Stomach smooth muscle (tissue), 2 donors: ENCODE measurements around the gene PKD2L1.
A peak's percentile ranks its signal among the peaks of the same experiment; 100 is the strongest.
"Not testable (repeated sequence)": the region's sequence is repeated elsewhere in the genome, so short reads cannot be mapped to it uniquely, and the experiment has no call there.

Experiments used
- H3K27ac ChIP-seq: one replicate; pipeline ENCODE4 v1.7.0; 2013; ENCODE audit warnings: mild to moderate bottlenecking, low read length, inconsistent platforms
- H3K27me3 ChIP-seq, 2 donors: one replicate each; pipeline ENCODE4 v1.7.0; 2013; ENCODE audit warnings: low read length in 2 of 2; ENCODE audit not compliant: insufficient read depth in 2 of 2, control insufficient read depth in 1 of 2
- H3K36me3 ChIP-seq, 2 donors: one replicate each; pipeline ENCODE4 v1.7.0; 2013; ENCODE audit warnings: low read length in 2 of 2; ENCODE audit not compliant: control insufficient read depth in 2 of 2, insufficient read depth in 2 of 2
- H3K4me1 ChIP-seq: one replicate; pipeline ENCODE4 v1.7.0; 2013; ENCODE audit warnings: low read length; ENCODE audit not compliant: control insufficient read depth, insufficient read depth
- H3K4me3 ChIP-seq, 2 donors: one replicate each; pipeline ENCODE4 v1.7.0; 2013; ENCODE audit warnings: low read length in 2 of 2
- H3K9ac ChIP-seq, 2 donors: one replicate each; pipeline ENCODE4 v1.7.0; 2013; ENCODE audit warnings: low read length in 2 of 2, mild to moderate bottlenecking in 1 of 2
- H3K9me3 ChIP-seq, 2 donors: one replicate each; pipeline ENCODE4 v1.7.0; 2013; ENCODE audit warnings: low read length in 2 of 2; ENCODE audit not compliant: control insufficient read depth in 2 of 2
- donor health status: healthy.
- donor health status: Pancreatic carcinoma.

The PKD2L1 gene

DNA sequence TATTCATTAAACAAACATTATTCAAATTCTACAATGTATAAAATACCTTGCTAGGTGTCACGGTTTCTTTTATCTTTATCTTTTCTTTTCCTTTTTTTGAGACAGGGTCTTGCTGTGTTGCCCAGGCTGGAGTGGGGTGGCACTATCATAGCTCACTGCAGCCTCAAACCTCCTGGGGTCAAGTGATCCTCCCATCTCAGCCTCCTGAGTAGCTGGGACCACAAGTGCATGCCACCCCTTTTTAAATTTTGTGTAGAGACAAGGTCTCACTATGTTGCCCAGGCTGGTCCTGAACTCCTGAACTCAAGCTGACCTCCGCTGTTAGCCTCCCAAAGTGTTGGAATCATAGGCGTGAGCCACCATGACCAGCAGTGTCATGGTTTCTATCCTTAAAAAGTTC lies 25.6 kb downstream of the PKD2L1 start:
- Histone ChIP-seq H3K9ac (no peak overlapping the region), H3K36me3 (no peaks in the 10 kb centered on the region), H3K27me3 (peaks cover 9 to 17% of the 10 kb centered on the region in 2 donors), H3K9me3 (peaks cover 0 to 3% of the 10 kb centered on the region in 2 donors), H3K4me1 (no peaks in the 10 kb centered on the region), H3K27ac (no peak overlapping the region), H3K4me3 (no peak overlapping the region)

DNA sequence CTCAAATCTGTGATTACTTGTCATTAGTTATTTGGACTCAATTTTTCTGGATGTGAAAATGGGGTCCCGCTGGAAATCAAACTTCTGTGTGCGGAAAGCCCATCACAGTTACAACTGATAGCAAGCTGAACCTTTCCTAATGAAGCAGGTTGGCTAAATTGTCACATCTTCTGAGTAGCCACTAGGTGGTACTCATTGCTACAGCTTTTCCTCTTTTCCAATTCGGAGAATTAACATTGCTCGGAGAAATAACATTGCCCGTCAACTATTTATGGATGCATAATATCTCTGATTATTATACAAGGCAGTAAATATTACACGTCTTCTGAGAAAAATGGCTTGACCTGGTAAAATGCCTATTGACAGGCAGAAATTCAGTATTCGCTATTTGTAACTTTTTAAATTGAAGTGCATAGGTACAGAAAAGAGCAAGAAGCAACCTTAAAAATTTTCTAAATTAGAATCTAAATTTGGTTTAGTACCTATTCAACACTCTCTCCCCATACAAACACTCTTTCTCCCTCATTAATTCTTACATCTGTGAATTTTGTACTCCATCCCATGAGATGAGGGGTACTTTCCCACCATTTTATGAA lies 26.2 kb downstream of the PKD2L1 start:
- no peak overlapping the region for H3K9ac ChIP-seq
- H3K4me1 ChIP-seq, result no peaks in the 10 kb centered on the region
- H3K4me3 ChIP-seq, result no peak overlapping the region
- no peaks in the 10 kb centered on the region for H3K36me3 ChIP-seq
- peaks cover 9 to 17% of the 10 kb centered on the region in 2 donors for H3K27me3 ChIP-seq
- H3K9me3 ChIP-seq, result peaks cover 0 to 3% of the 10 kb centered on the region in 2 donors
- H3K27ac ChIP-seq, result no peak overlapping the region

DNA sequence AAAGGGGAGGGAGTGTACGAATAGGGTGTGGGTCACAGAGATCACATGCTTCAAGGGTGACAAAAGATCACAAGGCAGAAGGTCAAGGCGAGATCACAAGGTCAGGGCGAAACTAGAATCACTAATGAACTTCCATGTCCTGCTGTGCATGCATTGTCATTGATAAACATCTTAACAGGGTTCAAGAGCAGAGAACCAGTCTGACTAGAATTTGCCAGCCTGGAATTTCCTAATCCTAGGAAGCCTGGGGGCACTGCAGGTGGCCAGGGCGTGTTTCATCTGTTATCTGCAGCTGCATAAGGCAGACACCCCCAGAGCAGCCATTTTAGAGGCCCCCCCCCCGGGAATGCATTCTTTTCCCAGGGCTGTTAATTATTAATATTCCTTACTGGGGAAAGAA lies 28.9 kb downstream of the PKD2L1 start:
- not testable (repeated sequence) for H3K4me3 ChIP-seq, H3K4me1 ChIP-seq, H3K9ac ChIP-seq, H3K36me3 ChIP-seq, H3K27ac ChIP-seq, H3K9me3 ChIP-seq
- peaks cover 9 to 15% of the 10 kb centered on the region in 2 donors for H3K27me3 ChIP-seq

DNA sequence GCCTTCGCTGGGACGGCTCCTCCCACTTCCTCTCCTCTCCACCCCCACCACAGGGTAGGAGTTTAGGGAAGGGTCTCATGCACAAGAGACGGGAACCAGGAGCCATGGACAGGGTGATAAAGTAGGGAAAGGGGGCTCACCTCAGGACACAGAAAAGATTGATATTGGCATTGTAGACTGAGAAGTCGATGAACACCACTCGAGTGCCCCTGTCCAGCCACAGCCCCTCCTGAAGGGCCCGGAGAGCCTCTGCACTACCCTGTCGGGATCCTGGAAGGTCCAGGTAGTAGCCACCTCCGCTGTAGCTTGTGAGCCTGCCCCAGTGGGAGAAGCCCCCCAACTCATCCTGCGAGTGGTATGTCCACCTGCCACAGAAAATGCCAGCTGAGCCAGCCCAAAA lies 32.8 kb downstream of the PKD2L1 start:
- no peaks in the 10 kb centered on the region for H3K36me3 ChIP-seq
- no peak overlapping the region for H3K27ac ChIP-seq
- no peaks in the 10 kb centered on the region for H3K4me1 ChIP-seq
- H3K9me3 ChIP-seq, result peaks cover 0 to 3% of the 10 kb centered on the region in 2 donors
- no peak overlapping the region for H3K9ac ChIP-seq
- no peak overlapping the region for H3K4me3 ChIP-seq
- H3K27me3 ChIP-seq, result peaks cover 0 to 14% of the 10 kb centered on the region in 2 donors

DNA sequence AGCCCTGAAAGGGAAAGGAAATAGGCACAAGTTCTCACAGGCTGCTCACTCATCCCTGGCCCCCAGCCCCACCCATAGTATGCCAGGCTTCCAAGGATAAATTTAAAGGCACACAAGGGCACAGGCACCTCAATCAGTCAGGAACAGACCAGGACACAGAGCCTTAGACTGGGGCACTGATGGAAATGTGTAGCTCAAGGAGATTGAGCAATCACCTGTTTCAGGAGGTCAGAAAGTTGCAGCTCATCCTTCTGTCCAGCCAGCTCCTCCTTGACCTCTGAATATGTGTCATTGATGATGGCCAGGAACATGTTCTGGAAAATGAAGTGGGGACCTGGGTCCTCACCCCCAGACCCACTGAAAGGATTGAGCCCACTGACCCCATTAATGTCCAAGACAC lies 37.0 kb downstream of the PKD2L1 start:
- H3K9ac ChIP-seq, result no peak overlapping the region
- no peaks in the 10 kb centered on the region for H3K36me3 ChIP-seq
- no peaks in the 10 kb centered on the region for H3K4me1 ChIP-seq
- H3K4me3 ChIP-seq, result no peak overlapping the region
- peaks cover 0 to 10% of the 10 kb centered on the region in 2 donors for H3K27me3 ChIP-seq
- H3K9me3 ChIP-seq, result no peaks in the 10 kb centered on the region
- H3K27ac ChIP-seq, result no peak overlapping the region

DNA sequence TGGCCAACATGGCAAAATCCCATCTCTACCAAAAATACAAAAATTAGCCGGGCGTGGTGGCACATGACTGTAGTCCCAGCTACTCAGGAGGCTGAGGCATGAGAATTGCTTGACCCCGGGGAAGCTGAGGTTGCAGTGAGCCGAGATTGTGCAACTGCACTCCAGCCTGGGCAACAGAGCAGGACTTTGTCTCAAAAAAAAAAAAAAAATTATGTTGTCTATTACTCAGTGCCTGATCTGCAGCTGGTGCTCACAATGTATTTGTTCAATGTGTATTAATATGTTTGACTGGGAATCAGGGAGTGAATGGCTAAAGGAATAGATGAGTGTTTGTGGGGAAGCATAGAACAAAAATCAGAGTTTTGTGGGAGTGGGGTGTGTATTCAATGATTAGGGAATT lies 37.7 kb downstream of the PKD2L1 start:
- H3K9ac ChIP-seq, H3K9me3 ChIP-seq, H3K4me3 ChIP-seq, H3K27ac ChIP-seq, H3K27me3 ChIP-seq, H3K4me1 ChIP-seq, H3K36me3 ChIP-seq: not testable (repeated sequence)

DNA sequence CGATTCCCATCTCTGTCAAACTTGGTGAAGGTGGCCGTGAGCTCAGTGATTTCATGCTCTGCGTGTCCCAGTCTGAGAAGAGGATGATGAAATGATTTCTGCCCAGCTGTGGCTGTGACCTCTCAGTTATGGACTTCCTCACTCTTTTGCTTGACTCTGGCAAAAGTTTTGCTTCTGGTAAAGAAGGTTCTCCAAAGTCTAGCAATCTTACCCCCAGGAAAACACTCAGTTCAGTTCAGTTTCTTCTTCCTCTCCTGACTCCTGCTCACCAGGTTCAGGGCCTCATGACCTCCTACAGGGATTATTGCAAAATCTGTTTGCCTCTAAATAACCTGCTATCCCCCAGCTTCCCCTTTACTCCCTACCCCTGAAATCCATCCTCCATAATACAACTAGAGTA lies 38.7 kb downstream of the PKD2L1 start:
- Histone ChIP-seq H3K4me1 (peaks cover 3% of the 10 kb centered on the region), H3K27me3 (peaks cover 0 to 10% of the 10 kb centered on the region in 2 donors), H3K9ac (no peak overlapping the region), H3K27ac (no peak overlapping the region), H3K36me3 (no peaks in the 10 kb centered on the region), H3K9me3 (no peaks in the 10 kb centered on the region), H3K4me3 (no peak overlapping the region)

DNA sequence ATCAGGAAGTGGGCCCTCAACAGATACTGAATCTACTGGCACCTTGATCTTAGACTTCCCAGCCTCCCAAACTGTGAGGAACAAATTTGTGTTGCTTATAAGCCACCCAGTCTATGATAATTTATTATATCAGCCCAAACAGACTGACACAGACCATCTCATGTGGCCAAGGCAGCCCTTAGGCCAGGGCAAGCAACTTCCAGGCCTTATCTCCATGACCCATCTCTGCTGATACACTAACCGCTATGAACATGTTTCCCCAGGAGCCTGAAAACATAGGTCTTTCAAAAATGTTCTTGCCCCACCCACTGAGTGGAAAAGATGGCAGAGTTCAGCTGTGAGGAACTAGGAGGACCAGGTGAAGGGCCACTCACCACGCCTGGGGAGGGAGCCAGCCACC lies 40.4 kb downstream of the PKD2L1 start:
- Histone ChIP-seq H3K36me3 (no peaks in the 10 kb centered on the region), H3K9me3 (no peaks in the 10 kb centered on the region), H3K27ac (no peak overlapping the region), H3K27me3 (peaks cover 0 to 5% of the 10 kb centered on the region in 2 donors), H3K4me3 (no peak overlapping the region), H3K9ac (no peak overlapping the region), H3K4me1 (peaks cover 9% of the 10 kb centered on the region)

DNA sequence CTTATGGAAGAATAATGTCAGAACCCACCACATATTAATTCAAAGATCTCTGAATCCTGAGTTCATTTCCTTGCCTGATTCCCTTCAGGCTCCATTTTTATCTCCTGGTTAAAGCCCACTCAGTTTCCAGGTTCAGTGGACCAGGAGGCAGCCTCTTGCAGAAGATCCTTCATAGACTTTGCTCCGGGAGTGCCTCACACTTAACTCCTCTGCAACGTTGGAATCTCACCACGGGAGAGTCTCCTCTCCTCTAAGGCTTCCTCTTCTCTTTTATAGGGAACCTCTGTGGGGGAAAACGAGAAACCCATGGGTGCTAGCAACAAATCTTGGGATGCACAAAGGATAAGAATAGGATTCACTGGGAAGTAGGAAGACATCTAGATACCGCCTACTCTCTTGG lies 41.8 kb downstream of the PKD2L1 start:
- no peak overlapping the region for H3K4me3 ChIP-seq
- peaks cover 9% of the 10 kb centered on the region for H3K4me1 ChIP-seq
- no peak overlapping the region for H3K9ac ChIP-seq
- H3K27ac ChIP-seq, result no peak overlapping the region
- H3K36me3 ChIP-seq, result peaks cover 0 to 4% of the 10 kb centered on the region in 2 donors
- no peaks in the 10 kb centered on the region for H3K9me3 ChIP-seq
- no peaks in the 10 kb centered on the region for H3K27me3 ChIP-seq

DNA sequence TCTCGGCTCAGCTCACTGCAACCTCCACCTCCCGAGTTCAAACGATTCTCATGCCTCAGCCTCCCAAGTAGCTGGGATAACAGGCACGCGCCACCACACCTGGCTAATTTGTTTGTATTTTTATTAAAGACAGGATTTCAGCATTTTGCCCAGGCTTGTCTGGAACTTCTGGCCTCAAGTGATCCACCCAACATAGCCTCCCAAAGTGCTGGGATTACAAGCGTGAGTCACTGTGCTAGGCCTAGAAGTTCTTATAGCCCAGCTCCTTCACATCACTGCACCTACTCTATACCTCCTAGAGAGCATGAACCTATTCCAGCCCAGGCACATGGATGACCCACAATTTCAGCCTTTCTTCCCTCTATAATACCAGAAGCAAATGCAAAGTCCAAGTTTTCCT lies 42.3 kb downstream of the PKD2L1 start:
- H3K9me3 ChIP-seq, result no peaks in the 10 kb centered on the region
- no peak overlapping the region for H3K27ac ChIP-seq
- H3K4me1 ChIP-seq, result peaks cover 9% of the 10 kb centered on the region
- H3K9ac ChIP-seq, result no peak overlapping the region
- H3K36me3 ChIP-seq, result peaks cover 0 to 4% of the 10 kb centered on the region in 2 donors
- H3K4me3 ChIP-seq, result no peak overlapping the region
- H3K27me3 ChIP-seq, result no peaks in the 10 kb centered on the region

DNA sequence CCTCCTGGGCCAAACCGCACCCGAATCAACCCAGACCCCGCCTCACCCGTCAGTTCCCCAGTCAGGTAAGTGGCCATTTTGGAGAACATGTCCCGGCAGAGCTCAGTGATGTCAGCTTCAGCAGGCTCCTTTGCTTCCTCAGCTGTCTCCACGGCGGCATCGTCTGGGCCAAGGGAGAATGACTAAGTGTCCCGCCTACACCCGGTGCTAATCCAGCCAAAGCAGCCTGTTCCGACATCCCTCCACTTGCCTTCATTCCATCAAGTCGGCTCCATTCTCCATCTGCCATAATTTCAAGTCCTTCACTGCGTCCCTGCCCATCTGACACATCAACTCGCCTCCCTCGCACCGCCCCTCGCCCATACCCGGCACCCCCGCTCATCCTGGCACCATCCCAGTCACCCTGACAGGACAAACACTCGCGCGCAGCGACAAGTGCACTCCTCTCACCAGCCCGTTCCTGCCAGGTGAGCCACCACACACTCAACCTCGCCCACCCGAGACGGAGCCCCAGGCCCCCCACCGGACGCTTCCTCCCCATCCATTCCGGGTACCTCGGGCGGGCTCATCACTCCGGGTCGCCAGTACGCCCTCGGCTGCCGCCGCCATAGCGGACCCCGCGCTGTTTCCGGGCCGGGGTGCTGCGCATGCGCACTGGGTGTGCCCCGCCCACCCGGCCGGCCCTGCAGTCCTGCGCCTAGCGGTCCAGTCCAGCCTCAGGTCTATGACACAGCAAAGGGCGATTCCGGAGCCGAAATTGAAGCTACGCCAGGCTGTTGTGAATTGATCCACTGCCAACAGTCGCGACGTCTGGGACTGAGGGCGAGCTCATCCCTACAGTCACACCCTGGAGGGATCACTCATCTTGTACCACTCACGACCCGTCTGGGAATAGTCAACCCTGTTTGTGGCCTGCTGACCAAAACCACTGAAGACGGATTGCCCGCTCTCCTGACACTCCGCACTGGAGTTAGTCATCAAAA lies 43.7 kb downstream of the PKD2L1 start, which contains the start of gene BLOC1S2:
Gene BLOC1S2 (minus strand): TSS at position 630 of the 983 bp plus-strand sequence. CDS start 21 bp downstream, at position 609.
- peak within 1 kb of the TSS; percentile 98 for H3K4me3 ChIP-seq
- peaks cover 9% of the 10 kb centered on the region for H3K4me1 ChIP-seq
- H3K36me3 ChIP-seq, result peaks cover 0 to 4% of the 10 kb centered on the region in 2 donors
- no peaks in the 10 kb centered on the region for H3K9me3 ChIP-seq
- peak within 1 kb of the TSS; percentile 94 for H3K27ac ChIP-seq
- H3K9ac ChIP-seq, result peak within 1 kb of the TSS; percentile 96 to 97
- no peaks in the 10 kb centered on the region for H3K27me3 ChIP-seq
